Upper lobe of left lung (tissue), 4 donors: Measurements from ENCODE around the gene SUFU.

Experiments
- CTCF ChIP-seq, 6 experiments: fragments of 450-650 bp in 4 of 6; fragments of 200-600 bp in 2 of 6; sonication (generic) in 2 of 6; IDR thresholded peaks; one replicate each; pipeline ENCODE4 v1.5.1; 2016 to 2019; ENCODE audit warnings: antibody characterized with exemption in 6 of 6
- EP300 ChIP-seq, 4 donors: sonication (generic); formaldehyde crosslinking; IDR thresholded peaks; one replicate each; pipeline ENCODE4 v1.5.1; 2017; ENCODE audit warnings: antibody characterized with exemption in 4 of 4, control low read depth in 2 of 4
- POLR2A ChIP-seq, 4 donors: fragments of 450-650 bp; IDR thresholded peaks; one replicate each; pipeline ENCODE4 v1.5.1; 2016 to 2017; ENCODE audit warnings: antibody characterized with exemption in 4 of 4, mild to moderate bottlenecking in 2 of 4
- POLR2AphosphoS5 ChIP-seq, 2 donors: sonication (generic); formaldehyde crosslinking; IDR thresholded peaks; one replicate each; pipeline ENCODE4 v1.5.1; 2017; ENCODE audit warnings: antibody characterized with exemption in 2 of 2

- TF ChIP-seq EP300 (IDR thresholded peaks at IDR 0.05) (no peak), CTCF (IDR thresholded peaks at IDR 0.05) (no peak), POLR2A (IDR thresholded peaks at IDR 0.05) (no peak), POLR2AphosphoS5 (IDR thresholded peaks at IDR 0.05) (no peak)
These were observed 33.6 kb downstream of the SUFU start for GRCh38 chr10:102537367-102537766.
